DOHH2 (cell line): Measurements from ENCODE around the gene PLSCR4.

ENCODE experiments used
- H3F3A ChIP-seq: fragments of 200-600 bp; sonication (generic), shearing (Covaris generic); 2 replicates; pipeline ENCODE4 v1.6.0; 2016; ENCODE audit warnings: antibody characterized with exemption, mild to moderate bottlenecking; ENCODE audit not compliant: control insufficient read depth, insufficient read depth
- H3K27ac ChIP-seq: fragments of 200-600 bp; sonication (generic); 2 replicates; pipeline ENCODE4 v1.5.1; 2014; ENCODE audit warnings: low read depth, mild to moderate bottlenecking, low read length, moderate library complexity
- H3K27me3 ChIP-seq: fragments of 200-600 bp; sonication (generic); 2 replicates; pipeline ENCODE4 v1.6.1; 2014; ENCODE audit warnings: mild to moderate bottlenecking, low read length, mixed read lengths; ENCODE audit not compliant: control insufficient read depth
- H3K36me3 ChIP-seq: fragments of 200-600 bp; sonication (generic); 2 replicates; pipeline ENCODE4 v1.6.1; 2014; ENCODE audit warnings: mild to moderate bottlenecking, low read length, moderate library complexity, mixed read lengths; ENCODE audit not compliant: control insufficient read depth
- H3K4me1 ChIP-seq: fragments of 200-600 bp; sonication (generic); 2 replicates; pipeline ENCODE4 v1.6.1; 2014; ENCODE audit warnings: mild to moderate bottlenecking, low read length, mixed read lengths; ENCODE audit not compliant: control insufficient read depth
- H3K4me2 ChIP-seq: fragments of 200-600 bp; sonication (generic); 2 replicates; pipeline ENCODE4 v1.6.0; 2014; ENCODE audit warnings: mild to moderate bottlenecking, low read length, moderate library complexity
- H3K4me3 ChIP-seq: fragments of 200-600 bp; sonication (generic); 2 replicates; pipeline ENCODE4 v1.5.1; 2014; ENCODE audit warnings: mild to moderate bottlenecking, low read length, mixed read lengths
- H3K79me2 ChIP-seq: fragments of 200-600 bp; sonication (generic); 2 replicates; pipeline ENCODE4 v1.6.1; 2014; ENCODE audit warnings: mild to moderate bottlenecking, low read length, mixed read lengths; ENCODE audit not compliant: control insufficient read depth
- H3K9me2 ChIP-seq: fragments of 200-600 bp; sonication (generic); replicated peaks from 2 replicates; pipeline ENCODE4 v1.6.1; 2014; ENCODE audit warnings: mild to moderate bottlenecking, low read length, mixed read lengths; ENCODE audit not compliant: control insufficient read depth
- H3K9me3 ChIP-seq: fragments of 200-600 bp; sonication (generic); 2 replicates; pipeline ENCODE4 v1.6.1; 2014; ENCODE audit warnings: antibody characterized with exemption, low read length, mixed read lengths; ENCODE audit not compliant: control insufficient read depth, insufficient read depth
- H4K20me1 ChIP-seq: fragments of 200-600 bp; sonication (generic); 2 replicates; pipeline ENCODE4 v1.6.0; 2014; ENCODE audit warnings: low read depth, mild to moderate bottlenecking, antibody characterized with exemption, low read length, moderate library complexity; ENCODE audit not compliant: control insufficient read depth, insufficient read depth
- CTCF ChIP-seq: fragments of 200-600 bp; sonication (generic); IDR thresholded peaks from one replicate; pipeline ENCODE4 v1.5.1; 2014; ENCODE audit warnings: antibody characterized with exemption, mild to moderate bottlenecking, low read depth, low read length; ENCODE audit not compliant: poor library complexity, severe bottlenecking
- EZH2phosphoT487 ChIP-seq: fragments of 200-600 bp; sonication (generic); IDR thresholded peaks from 2 replicates; pipeline ENCODE4 v1.6.1; 2017; ENCODE audit warnings: borderline replicate concordance, mild to moderate bottlenecking, antibody characterized with exemption, low read length, moderate library complexity, mixed read lengths

The PLSCR4 gene

GRCh38 chr3:146223401-146224373 is 27.2 kb downstream of the PLSCR4 start:
- Histone ChIP-seq H3K27ac (no peak overlapping the region), H3K9me3 (no peaks in the 10 kb centered on the region), H3K4me1 (no peaks in the 10 kb centered on the region), H3K4me3 (no peak overlapping the region), H3K36me3 (no peaks in the 10 kb centered on the region), H3F3A (no peaks in the 10 kb centered on the region), H3K9me2 (no peaks in the 10 kb centered on the region), H3K27me3 (no peaks in the 10 kb centered on the region), H4K20me1 (no peaks in the 10 kb centered on the region), H3K79me2 (no peaks in the 10 kb centered on the region), H3K4me2 (no peak overlapping the region)
- TF ChIP-seq CTCF (no peak), EZH2phosphoT487 (no peak)

GRCh38 chr3:146222204-146223046 is 28.5 kb downstream of the PLSCR4 start:
- H3K4me3 ChIP-seq: no peak overlapping the region
- H3K4me2 ChIP-seq: no peak overlapping the region
- H4K20me1 ChIP-seq: no peaks in the 10 kb centered on the region
- TF ChIP-seq CTCF (no peak), EZH2phosphoT487 (no peak)
- H3K9me3 ChIP-seq: no peaks in the 10 kb centered on the region
- no peak overlapping the region for H3K27ac ChIP-seq
- H3K27me3 ChIP-seq: no peaks in the 10 kb centered on the region
- H3K36me3 ChIP-seq: no peaks in the 10 kb centered on the region
- no peaks in the 10 kb centered on the region for H3K9me2 ChIP-seq
- H3F3A ChIP-seq: no peaks in the 10 kb centered on the region
- H3K79me2 ChIP-seq: no peaks in the 10 kb centered on the region
- H3K4me1 ChIP-seq: no peaks in the 10 kb centered on the region

GRCh38 chr3:146221276-146221675 is 29.6 kb downstream of the PLSCR4 start:
- Histone ChIP-seq H3F3A (no peaks in the 10 kb centered on the region), H3K4me1 (no peaks in the 10 kb centered on the region), H3K27me3 (no peaks in the 10 kb centered on the region), H3K9me3 (no peaks in the 10 kb centered on the region), H3K9me2 (no peaks in the 10 kb centered on the region), H3K79me2 (no peaks in the 10 kb centered on the region), H3K27ac (no peak overlapping the region), H3K4me2 (no peak overlapping the region), H4K20me1 (no peaks in the 10 kb centered on the region), H3K4me3 (no peak overlapping the region), H3K36me3 (no peaks in the 10 kb centered on the region)
- TF ChIP-seq CTCF (no peak), EZH2phosphoT487 (no peak)
